ENCODE data around the gene CEP192. TPM values are rescaled to one million over a fixed set of nuclear protein-coding genes. Genes with fewer than 3 reads are reported as not detected.

Gene CEP192
- total and polyA plus RNA-seq, 10 donors, result 13.8 to 41.8 (median 32.4) TPM

- Histone ChIP-seq H3K4me3 (no peak overlapping the region), H3K4me1 (peaks cover 0 to 2% (median 0%) of the 10 kb centered on the region in 6 donors), H3K27me3 (replicated peaks in 1 of 7) (no peaks in the 10 kb centered on the region), H3K9me3 (no peaks in the 10 kb centered on the region), H3K36me3 (peaks cover 0 to 97% (median 31%) of the 10 kb centered on the region in 6 donors), H3K27ac (no peak overlapping the region)
- intact Hi-C loops (cut with DNase I; ENCODE audit: low total_unique reads), result no loop called here
- DNase-seq, result no peak
- no peak for TF ChIP-seq CTCF (IDR thresholded peaks at IDR 0.05 in 8 of 11, conservative IDR thresholded peaks at IDR 0.05 in 3 of 11)
- TF ChIP-seq POLR2A (IDR thresholded peaks at IDR 0.05), result no peak
- no peak for TF ChIP-seq POLR2AphosphoS5 (IDR thresholded peaks at IDR 0.05)
- 86 to 97% (median 95%) methylated on average over 3 of the region's 3 CpGs for WGBS, 5 donors
Measured at GRCh38 chr18:13120255-13120654, 129.1 kb downstream of the CEP192 start.

GRCh38 chr18:13120983-13121441 is 129.8 kb downstream of the CEP192 start:
- Histone ChIP-seq H3K27ac (peak overlapping the region in 1 of 8 donors; percentile 29), H3K36me3 (peaks cover 0 to 97% (median 24%) of the 10 kb centered on the region in 6 donors), H3K9me3 (no peaks in the 10 kb centered on the region), H3K4me3 (no peak overlapping the region), H3K27me3 (replicated peaks in 1 of 7) (no peaks in the 10 kb centered on the region), H3K4me1 (peaks cover 0 to 5% (median 0%) of the 10 kb centered on the region in 6 donors)
- no peak for DNase-seq
- intact Hi-C loops (cut with DNase I; ENCODE audit: low total_unique reads), result no loop called here
- TF ChIP-seq POLR2AphosphoS5 (IDR thresholded peaks at IDR 0.05), result no peak
- TF ChIP-seq POLR2A (IDR thresholded peaks at IDR 0.05), result no peak
- TF ChIP-seq CTCF (IDR thresholded peaks at IDR 0.05 in 8 of 11, conservative IDR thresholded peaks at IDR 0.05 in 3 of 11), result no peak
- 76 to 90% (median 85%) methylated on average over 4 of the region's 4 CpGs for WGBS, 5 donors

- TF ChIP-seq POLR2AphosphoS5 (IDR thresholded peaks at IDR 0.05) (no peak), POLR2A (IDR thresholded peaks at IDR 0.05) (no peak), CTCF (IDR thresholded peaks at IDR 0.05 in 8 of 11, conservative IDR thresholded peaks at IDR 0.05 in 3 of 11) (no peak)
- peaks cover 0 to 86% (median 6%) of the 10 kb centered on the region in 6 donors for H3K36me3 ChIP-seq
- no peak for DNase-seq
- H3K9me3 ChIP-seq, result no peaks in the 10 kb centered on the region
- intact Hi-C loops (cut with DNase I; ENCODE audit: low total_unique reads), result no loop called here
- H3K27ac ChIP-seq, result no peak overlapping the region
- 87 to 98% (median 96%) methylated on average over 8 of the region's 8 CpGs for WGBS, 5 donors
- H3K4me3 ChIP-seq, result no peak overlapping the region
- no peaks in the 10 kb centered on the region for H3K27me3 ChIP-seq (replicated peaks in 1 of 7)
- H3K4me1 ChIP-seq, result peaks cover 0 to 5% (median 0%) of the 10 kb centered on the region in 6 donors
Measured at GRCh38 chr18:13124411-13124810, 133.2 kb downstream of the CEP192 start.

- Histone ChIP-seq H3K4me1 (peaks cover 0 to 5% (median 0%) of the 10 kb centered on the region in 6 donors), H3K9me3 (no peaks in the 10 kb centered on the region), H3K27ac (no peak overlapping the region), H3K4me3 (no peak overlapping the region), H3K36me3 (peaks cover 0 to 82% (median 6%) of the 10 kb centered on the region in 6 donors), H3K27me3 (replicated peaks in 1 of 7) (no peaks in the 10 kb centered on the region)
- no peak for TF ChIP-seq POLR2AphosphoS5 (IDR thresholded peaks at IDR 0.05)
- TF ChIP-seq CTCF (IDR thresholded peaks at IDR 0.05 in 8 of 11, conservative IDR thresholded peaks at IDR 0.05 in 3 of 11), result no peak
- no peak for TF ChIP-seq POLR2A (IDR thresholded peaks at IDR 0.05)
- no peak for DNase-seq
- intact Hi-C loops (cut with DNase I; ENCODE audit: low total_unique reads), result no loop called here
- 15 to 30% (median 21%) methylated on average over 5 of the region's 5 CpGs for WGBS, 5 donors
Measured at GRCh38 chr18:13125191-13125590, 134.0 kb downstream of the CEP192 start.

Data from spleen (tissue), 11 donors.